PC-9 (cell line): ENCODE results near the gene FUCA2. TPM values are rescaled to one million over a fixed set of nuclear protein-coding genes. Genes with fewer than 3 reads are reported as not detected.

Experiments
- BruUV-seq: library from RNA; stranded (reverse); fragments of 400-500 nt; replicated peaks from 2 replicates; lab custom pipeline; 2021; lab: Mats Ljungman, UMichigan
- CTCF ChIA-PET: fragments of 300-600 bp; sonication (Branson Sonifier 250); formaldehyde crosslinking; loops from one replicate; lab custom pipeline; 2022; ENCODE audit warnings: antibody characterized with exemption; lab: Charles Lee
- POLR2A ChIA-PET: fragments of 300-600 bp; sonication (Branson Sonifier 250); formaldehyde crosslinking; loops from one replicate; lab custom pipeline; 2022; ENCODE audit warnings: antibody characterized with exemption; ENCODE audit not compliant: unreplicated experiment; lab: Charles Lee
- DNase-seq, 2 experiments: peaks; one replicate each; pipeline versions ENCODE4 v3.0.0 to v3.0.0-alpha.2; 2015 to 2022; ENCODE audit warnings: mixed read lengths in 1 of 2
- H2AFZ ChIP-seq: fragments of 200-600 bp; sonication (generic); 2 replicates; pipeline ENCODE4 v1.8.1; 2017; ENCODE audit warnings: antibody characterized with exemption
- H3F3A ChIP-seq: fragments of 200-600 bp; sonication (generic); 2 replicates; pipeline ENCODE4 v1.8.1; 2017; ENCODE audit warnings: antibody characterized with exemption, mild to moderate bottlenecking, low read depth; ENCODE audit not compliant: insufficient read depth
- H3K27ac ChIP-seq: fragments of 200-600 bp; sonication (generic); 2 replicates; pipeline ENCODE4 v1.6.1; 2016; ENCODE audit warnings: mixed run types
- H3K27me3 ChIP-seq: fragments of 200-600 bp; sonication (generic); 2 replicates; pipeline ENCODE4 v1.6.1; 2016; ENCODE audit warnings: low read depth, mixed run types; ENCODE audit not compliant: insufficient read depth
- H3K36me3 ChIP-seq: fragments of 200-600 bp; sonication (generic); 2 replicates; pipeline ENCODE4 v1.6.1; 2016; ENCODE audit warnings: low read depth, mixed run types
- H3K4me1 ChIP-seq: fragments of 200-600 bp; sonication (generic); replicated peaks from 2 replicates; pipeline ENCODE4 v1.6.1; 2016; ENCODE audit warnings: mixed run types; ENCODE audit not compliant: insufficient read depth
- H3K4me2 ChIP-seq: fragments of 200-600 bp; sonication (generic); 2 replicates; pipeline ENCODE4 v1.6.1; 2017; ENCODE audit warnings: mixed run types
- H3K4me3 ChIP-seq: fragments of 200-600 bp; sonication (generic); 2 replicates; pipeline ENCODE4 v1.6.1; 2016; ENCODE audit warnings: mixed run types
- H3K79me2 ChIP-seq: fragments of 200-600 bp; sonication (generic); 2 replicates; pipeline ENCODE4 v1.6.1; 2017; ENCODE audit warnings: low read depth, mixed run types
- H3K9me2 ChIP-seq: fragments of 200-600 bp; sonication (generic); 2 replicates; pipeline ENCODE4 v1.8.1; 2017; ENCODE audit warnings: mild to moderate bottlenecking; ENCODE audit not compliant: insufficient read depth
- H3K9me3 ChIP-seq: fragments of 200-600 bp; sonication (generic); 2 replicates; pipeline ENCODE4 v1.8.1; 2016; ENCODE audit warnings: low read depth; ENCODE audit not compliant: insufficient read depth
- H4K20me1 ChIP-seq: fragments of 200-600 bp; sonication (generic); 2 replicates; pipeline ENCODE4 v1.8.1; 2017; ENCODE audit not compliant: insufficient read depth
- EZH2 ChIP-seq: fragments of 200-600 bp; sonication (generic); IDR thresholded peaks from 2 replicates; pipeline ENCODE4 v1.8.0; 2017; ENCODE audit warnings: antibody characterized with exemption, low read depth
- intact Hi-C: fragments of 100-400 bp; cut with micrococcal nuclease; formaldehyde crosslinking; loops from one replicate; pipeline ENCODE4 v1.10.0; 2022; ENCODE audit not compliant: unreplicated experiment
- total RNA-seq: library from RNA; stranded (reverse); gene quantifications from 2 replicates; pipeline ENCODE4 v1.2.3, GENCODE V29; 2021
- TF ChIP-seq, protein P1 (sequence below): fragments of 200-600 bp; sonication (generic); conservative IDR thresholded peaks from 2 replicates; pipeline ENCODE4 v1.6.1; 2017; ENCODE audit warnings: mixed run types, antibody characterized with exemption, mild to moderate bottlenecking, moderate library complexity

Gene FUCA2
- total RNA-seq, 1 experiment from 2014 or later: 74.8 TPM

GRCh38 chr6:143501851-143502250 is 9.7 kb downstream of the FUCA2 start:
- H3K9me3 ChIP-seq: no peaks in the 10 kb centered on the region
- TF ChIP-seq, protein P1, sequence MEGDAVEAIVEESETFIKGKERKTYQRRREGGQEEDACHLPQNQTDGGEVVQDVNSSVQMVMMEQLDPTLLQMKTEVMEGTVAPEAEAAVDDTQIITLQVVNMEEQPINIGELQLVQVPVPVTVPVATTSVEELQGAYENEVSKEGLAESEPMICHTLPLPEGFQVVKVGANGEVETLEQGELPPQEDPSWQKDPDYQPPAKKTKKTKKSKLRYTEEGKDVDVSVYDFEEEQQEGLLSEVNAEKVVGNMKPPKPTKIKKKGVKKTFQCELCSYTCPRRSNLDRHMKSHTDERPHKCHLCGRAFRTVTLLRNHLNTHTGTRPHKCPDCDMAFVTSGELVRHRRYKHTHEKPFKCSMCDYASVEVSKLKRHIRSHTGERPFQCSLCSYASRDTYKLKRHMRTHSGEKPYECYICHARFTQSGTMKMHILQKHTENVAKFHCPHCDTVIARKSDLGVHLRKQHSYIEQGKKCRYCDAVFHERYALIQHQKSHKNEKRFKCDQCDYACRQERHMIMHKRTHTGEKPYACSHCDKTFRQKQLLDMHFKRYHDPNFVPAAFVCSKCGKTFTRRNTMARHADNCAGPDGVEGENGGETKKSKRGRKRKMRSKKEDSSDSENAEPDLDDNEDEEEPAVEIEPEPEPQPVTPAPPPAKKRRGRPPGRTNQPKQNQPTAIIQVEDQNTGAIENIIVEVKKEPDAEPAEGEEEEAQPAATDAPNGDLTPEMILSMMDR: no peak
- no peak for TF ChIP-seq EZH2
- ChIA-PET POLR2A (no interaction called here), CTCF (no interaction called here)
- peaks cover 6% of the 10 kb centered on the region for H4K20me1 ChIP-seq
- no peaks in the 10 kb centered on the region for H3K9me2 ChIP-seq
- intact Hi-C loops: loop anchor here (10.0 kb wide), 1 partner anchor 1027 kb away; no protein-coding TSS in a partner anchor
- H2AFZ ChIP-seq: no peak overlapping the region
- H3K4me2 ChIP-seq: no peak overlapping the region
- no peak for DNase-seq
- no TSS peak for BruUV-seq
- no peak overlapping the region for H3K27ac ChIP-seq
- H3K79me2 ChIP-seq: no peaks in the 10 kb centered on the region; the same call in 1 of the 2 replicates
- H3K36me3 ChIP-seq: peaks cover 46% of the 10 kb centered on the region; the same call in 1 of the 2 replicates
- H3F3A ChIP-seq: no peaks in the 10 kb centered on the region
- no peaks in the 10 kb centered on the region for H3K4me1 ChIP-seq
- H3K27me3 ChIP-seq: no peaks in the 10 kb centered on the region
- no peak overlapping the region for H3K4me3 ChIP-seq

DNA sequence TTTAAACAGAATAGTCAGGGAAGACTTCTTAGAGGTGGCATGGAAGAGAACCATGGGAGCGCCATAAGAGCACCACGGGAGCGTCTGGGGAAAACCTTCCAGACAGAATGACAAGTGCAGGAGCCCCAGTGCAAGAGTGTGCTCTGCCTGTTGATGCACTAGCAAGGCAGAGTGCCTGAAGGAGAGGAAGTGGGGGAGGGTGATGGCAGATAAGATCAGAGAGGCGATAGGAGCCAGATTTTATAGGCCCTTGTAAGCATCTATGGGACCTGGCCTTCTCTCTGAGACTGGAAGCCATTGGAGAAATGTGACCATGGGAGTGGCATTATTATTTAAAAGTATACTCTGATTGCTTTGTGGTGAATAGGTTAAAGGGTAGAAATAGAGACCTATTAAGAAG is 13.1 kb downstream of the FUCA2 start:
- H3K27me3 ChIP-seq: no peaks in the 10 kb centered on the region
- no peaks in the 10 kb centered on the region for H3K79me2 ChIP-seq
- no peaks in the 10 kb centered on the region for H3K9me2 ChIP-seq
- TF ChIP-seq, protein P1: no peak
- TF ChIP-seq EZH2: no peak
- H3F3A ChIP-seq: 0 out of 2 replicates have a peak, but pooled peaks cover 2% of the 10 kb centered on the region
- H3K4me3 ChIP-seq: no peak overlapping the region
- no TSS peak for BruUV-seq
- no peak overlapping the region for H3K27ac ChIP-seq
- H3K4me1 ChIP-seq: no peaks in the 10 kb centered on the region
- intact Hi-C loops: no loop called here
- POLR2A ChIA-PET: no interaction called here
- no peak overlapping the region for H3K4me2 ChIP-seq
- no peaks in the 10 kb centered on the region; the same call in 1 of the 2 replicates for H4K20me1 ChIP-seq
- H3K9me3 ChIP-seq: no peaks in the 10 kb centered on the region
- peaks cover 38% of the 10 kb centered on the region for H3K36me3 ChIP-seq
- DNase-seq: no peak
- no peak overlapping the region for H2AFZ ChIP-seq
- CTCF ChIA-PET: interaction anchor here (0.6 kb wide), 1 partner anchor 895 kb away, joined by 7 read pairs; no protein-coding TSS in a partner anchor

DNA sequence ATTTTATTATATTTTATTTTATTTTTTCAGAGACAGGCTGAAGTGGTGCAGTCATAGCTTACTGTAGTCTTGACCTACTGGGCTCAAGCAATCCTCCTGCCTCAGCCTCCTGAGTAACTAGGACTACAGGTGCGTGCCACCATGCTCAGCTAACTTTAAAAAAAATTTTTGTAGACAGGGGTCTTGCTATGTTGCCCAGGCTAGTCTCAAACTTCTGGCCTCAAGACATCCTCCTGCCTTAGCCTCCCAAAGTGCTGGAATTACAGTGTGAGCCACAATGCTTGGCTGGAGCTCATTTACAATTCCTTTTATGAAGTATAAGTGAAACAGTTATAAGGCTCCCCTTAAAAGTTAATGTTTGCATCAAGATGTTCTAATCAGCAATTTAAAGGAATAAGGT is 14.5 kb downstream of the FUCA2 start:
- no peaks in the 10 kb centered on the region for H3K4me1 ChIP-seq
- H4K20me1 ChIP-seq: no peaks in the 10 kb centered on the region
- H3K4me2 ChIP-seq: no peak overlapping the region
- TF ChIP-seq, protein P1: no peak
- no peaks in the 10 kb centered on the region for H3K79me2 ChIP-seq
- ChIA-PET CTCF (no interaction called here), POLR2A (no interaction called here)
- H3K9me3 ChIP-seq: no peaks in the 10 kb centered on the region
- no peak for DNase-seq
- H2AFZ ChIP-seq: no peak overlapping the region
- H3K4me3 ChIP-seq: no peak overlapping the region
- peaks cover 15% of the 10 kb centered on the region; the same call in 1 of the 2 replicates for H3F3A ChIP-seq
- intact Hi-C loops: no loop called here
- H3K27ac ChIP-seq: no peak overlapping the region
- H3K36me3 ChIP-seq: peaks cover 34% of the 10 kb centered on the region
- no peaks in the 10 kb centered on the region for H3K9me2 ChIP-seq
- BruUV-seq: no TSS peak
- H3K27me3 ChIP-seq: no peaks in the 10 kb centered on the region
